Measurements from ENCODE around the gene MAB21L4.

The MAB21L4 gene

DNA sequence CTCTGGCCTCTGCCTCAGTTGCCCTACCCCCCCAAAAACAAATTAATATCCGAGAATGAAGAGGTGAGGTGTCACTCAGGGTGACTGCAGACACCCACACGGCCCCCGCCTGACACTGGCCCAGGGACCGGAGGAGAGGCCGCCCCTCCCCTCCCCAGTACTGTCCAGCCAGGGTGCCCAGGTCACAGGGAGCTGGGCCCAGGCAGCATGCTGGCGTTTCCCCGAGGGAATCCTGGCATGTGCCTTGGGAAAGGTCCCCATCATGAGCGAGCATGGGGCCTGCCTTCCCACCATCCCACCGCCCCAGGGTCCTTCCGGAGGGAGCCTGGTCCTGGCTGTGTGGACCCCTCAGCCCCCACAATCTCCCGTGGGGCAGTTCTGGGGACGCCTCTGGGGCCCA lies 3.0 kb downstream of the MAB21L4 start:
- DNase-seq, result no peak

DNA sequence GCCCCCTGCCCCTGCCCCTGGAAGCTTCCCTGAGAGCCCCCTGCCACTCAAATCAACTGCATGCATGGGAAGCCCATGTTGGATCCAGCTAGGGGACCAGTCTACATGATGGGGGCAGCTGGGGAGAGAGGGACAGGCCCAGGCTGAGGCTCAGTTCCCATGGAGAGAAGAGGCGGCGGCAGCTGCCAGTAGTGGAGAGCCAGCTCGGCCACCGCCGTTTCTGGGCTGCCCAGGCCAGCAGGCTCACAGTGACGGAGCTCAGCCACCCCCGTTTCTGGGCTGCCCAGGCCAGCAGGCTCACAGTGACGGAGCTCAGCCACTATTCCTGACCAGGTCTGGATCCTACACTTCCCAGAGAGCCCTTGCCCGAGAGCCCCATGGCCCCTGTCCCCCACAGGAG lies 3.6 kb downstream of the MAB21L4 start:
- DNase-seq, result no peak

DNA sequence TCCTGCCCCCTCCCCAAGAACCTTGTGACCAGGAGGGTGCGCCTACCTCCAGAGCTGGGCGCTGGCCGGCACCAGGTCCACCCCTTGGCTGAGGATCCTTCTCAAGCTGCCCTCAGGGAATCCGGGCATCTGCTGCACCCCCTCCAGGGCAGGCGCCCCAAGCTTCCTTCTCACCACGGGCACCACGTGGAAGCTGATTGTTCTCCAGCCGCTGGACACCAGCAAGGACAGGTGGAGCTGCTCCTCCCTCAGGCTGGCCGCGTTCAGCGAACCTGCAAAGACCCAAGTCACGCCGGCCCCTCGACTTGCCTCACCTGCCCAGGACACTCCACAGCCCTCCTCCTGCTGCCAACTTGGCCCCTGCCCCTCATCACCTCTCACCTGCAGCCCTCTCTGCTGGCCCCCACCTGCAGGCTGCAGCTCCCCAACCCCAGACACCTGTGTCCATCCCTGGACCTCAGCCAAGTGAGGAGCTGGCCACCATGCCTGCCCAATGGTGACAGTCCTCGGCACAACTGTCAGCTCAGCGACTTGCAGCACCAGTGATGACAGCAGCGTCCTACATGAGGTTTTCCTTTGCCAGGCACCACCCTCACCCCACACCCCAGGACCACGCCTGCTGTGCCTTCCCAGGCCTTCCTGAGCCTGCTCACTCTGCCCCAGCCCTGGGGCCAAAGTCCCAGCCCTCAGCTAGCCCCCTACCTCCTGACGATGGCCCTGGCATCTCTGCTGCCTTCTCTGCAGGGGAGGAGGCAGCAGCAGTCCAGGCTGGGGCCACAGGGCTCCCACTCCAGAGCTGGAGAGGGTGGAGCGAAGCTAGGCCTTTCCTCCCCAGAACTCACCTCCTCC lies 4.2 kb downstream of the MAB21L4 start:
- DNase-seq, result no peak

DNA sequence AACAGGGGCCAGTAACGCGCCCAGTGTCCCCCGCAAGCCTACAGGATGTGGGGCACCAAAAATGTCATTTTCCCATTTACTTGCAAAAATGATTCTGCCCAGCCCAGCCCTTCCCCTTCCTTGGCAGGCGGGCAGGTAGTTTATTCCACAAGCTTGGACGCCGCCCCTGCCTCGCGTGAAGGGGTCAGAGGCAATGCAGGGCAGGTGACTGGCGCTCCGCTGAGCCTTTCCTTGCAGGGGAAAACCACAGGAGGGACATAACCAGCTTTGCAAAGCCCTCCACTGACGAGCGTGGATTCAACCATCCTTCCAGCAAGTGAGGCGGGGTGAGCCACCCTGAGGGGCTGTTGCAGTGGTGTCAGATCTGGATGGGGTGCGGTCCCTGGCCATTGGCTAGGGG lies 5.3 kb downstream of the MAB21L4 start:
- no peak for DNase-seq

- DNase-seq, result no peak
Measured at GRCh38 chr2:240889601-240890560, 6.1 kb downstream of the MAB21L4 start.

DNA sequence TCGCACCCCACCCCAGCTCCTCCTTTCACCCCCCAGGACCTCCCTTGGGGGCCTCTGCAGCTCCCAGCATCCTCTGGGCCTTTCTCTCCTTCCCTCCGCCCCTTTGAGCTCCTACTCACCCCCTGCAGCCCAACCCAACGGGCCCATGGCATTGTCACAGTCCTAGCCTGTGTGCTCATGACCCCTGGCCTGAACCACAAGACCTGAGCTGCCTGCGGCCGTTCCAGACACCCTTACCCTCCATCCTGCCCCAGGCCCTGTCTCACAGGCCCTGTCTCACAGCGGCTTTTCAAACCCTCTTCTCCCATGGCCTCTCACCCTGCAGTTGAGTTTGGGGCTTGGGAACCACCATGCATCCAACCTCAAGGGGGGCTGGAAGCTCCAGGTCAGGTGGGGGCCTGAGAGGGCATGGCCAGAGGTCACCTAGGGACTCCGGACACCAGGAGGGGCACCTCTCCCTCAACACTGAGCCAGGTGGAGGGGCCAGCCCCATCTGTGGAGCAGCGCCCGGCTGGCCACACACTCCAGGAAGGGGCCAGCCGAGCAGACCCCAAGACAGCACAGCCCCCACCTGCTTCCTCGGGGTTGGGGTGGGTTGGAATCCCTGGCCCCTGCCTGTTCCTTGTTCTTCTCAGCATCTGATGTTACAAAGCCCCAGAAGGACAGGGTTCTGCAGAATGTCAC lies 6.9 kb downstream of the MAB21L4 start:
- no peak for DNase-seq

GRCh38 chr2:240888130-240888889 lies 7.6 kb downstream of the MAB21L4 start:
- DNase-seq, result no peak

GRCh38 chr2:240887631-240888030 lies 8.3 kb downstream of the MAB21L4 start:
- DNase-seq, result no peak

DNA sequence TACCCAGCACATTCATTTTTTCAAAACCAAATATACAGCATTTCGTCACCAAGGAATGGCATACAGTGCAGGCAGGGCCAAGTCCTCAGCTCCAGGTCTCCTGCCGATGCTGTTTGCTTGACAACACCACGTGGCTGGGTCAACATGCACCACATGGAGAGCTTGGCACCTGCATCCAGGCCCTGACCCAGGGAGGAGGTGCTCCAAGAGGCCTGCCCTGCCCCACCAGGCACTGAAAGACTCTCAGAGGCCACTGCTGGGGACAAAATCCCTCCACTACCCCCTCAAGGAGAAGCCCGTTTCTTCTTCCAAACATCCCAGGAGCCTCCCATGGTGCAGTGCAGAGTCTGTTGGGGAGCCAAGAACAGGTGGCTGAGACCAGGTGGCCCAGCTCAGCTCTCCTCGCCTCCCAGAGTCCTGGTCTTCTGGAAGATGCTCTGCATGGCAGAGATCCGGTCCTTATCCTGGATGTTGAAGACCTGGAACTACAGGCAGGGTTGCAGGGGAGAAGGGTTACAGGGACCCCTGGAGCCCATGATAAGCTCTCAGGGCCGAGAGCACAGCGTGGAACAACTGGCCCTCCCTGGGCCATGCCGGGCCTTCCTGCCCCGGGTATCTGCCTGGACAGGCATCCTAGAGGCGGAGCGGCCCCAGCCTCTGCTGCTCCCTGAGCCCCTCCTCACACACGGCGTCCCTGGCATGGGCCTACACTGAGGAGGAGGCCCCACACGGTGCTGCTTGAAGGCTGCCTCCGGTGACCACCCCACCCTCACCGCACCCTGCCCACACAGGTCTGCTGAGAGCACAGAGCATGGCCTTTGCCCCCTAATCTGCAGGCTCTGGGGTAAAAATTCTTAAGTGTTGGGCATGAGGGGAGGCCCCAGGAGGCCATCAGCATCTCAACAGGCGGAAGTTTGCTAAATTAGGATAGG lies 9.0 kb downstream of the MAB21L4 start:
- no peak for DNase-seq

DNA sequence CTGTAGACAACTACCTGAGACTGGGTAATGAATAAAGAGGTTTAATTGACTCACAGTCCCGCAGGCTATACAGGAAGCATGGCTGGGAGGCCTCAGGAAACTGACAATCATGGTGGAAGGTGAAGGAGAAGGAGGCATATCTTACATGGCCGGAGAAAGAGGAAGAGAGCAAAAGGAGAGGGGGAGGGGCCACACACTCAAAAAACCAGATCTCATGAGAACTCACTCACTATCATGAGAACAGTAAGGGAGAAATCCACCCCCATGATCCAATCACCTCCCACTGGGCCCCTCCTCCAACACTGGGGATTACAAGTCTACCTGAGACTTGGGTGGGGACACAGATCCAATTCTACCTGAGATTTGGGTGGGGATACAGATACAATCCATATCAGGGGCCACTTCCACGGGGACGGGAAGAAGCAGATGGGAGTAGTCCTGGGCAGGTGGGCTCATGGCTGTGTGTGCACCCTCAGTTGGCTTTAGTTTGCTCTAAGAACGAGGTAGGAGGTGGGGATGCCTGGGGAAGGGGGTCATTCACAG lies 9.9 kb downstream of the MAB21L4 start:
- no peak for DNase-seq

DNA sequence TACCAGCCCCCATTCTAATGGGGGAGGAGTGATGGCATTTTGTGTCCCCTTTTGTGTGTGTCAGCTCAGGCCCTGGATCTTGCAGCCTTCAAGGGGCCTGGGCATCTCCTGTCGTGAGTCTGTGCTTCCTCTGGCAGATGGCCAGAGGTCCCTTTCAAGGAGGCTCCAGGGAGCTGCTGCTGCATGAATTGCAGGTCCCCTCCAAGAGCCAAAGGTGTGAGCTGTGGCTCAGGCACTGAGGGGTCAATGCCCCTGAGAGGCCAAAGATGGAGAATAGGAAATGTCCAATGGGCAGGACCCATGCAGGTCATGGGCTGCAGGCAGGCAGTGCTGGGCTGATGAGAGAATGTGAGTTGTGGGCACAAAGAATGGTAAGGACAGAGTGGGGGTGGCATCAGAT lies 10.4 kb downstream of the MAB21L4 start:
- no peak for DNase-seq

GRCh38 chr2:240884745-240885144 lies 11.2 kb downstream of the MAB21L4 start:
- no peak for DNase-seq

- no peak for DNase-seq
Measured at GRCh38 chr2:240884221-240884620, 11.7 kb downstream of the MAB21L4 start.

DNA sequence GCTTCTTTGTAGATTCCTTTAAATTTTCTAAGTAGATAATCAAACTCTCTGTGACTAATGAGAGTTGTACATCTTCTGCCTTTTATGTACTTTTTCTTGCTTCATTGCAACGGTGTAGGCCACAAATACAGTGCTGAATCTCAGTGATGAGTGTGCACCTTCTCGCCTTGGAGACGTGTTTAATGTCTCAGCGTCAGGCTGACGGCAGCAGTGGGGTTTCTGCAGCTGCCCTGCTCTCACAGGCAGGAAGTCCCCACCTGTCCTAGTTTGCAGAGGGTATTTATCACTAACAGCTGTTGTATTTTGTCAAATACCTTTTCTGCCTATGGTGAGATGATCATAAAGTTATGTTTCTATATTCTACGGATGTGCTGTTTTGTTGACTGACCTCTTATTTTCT lies 14.0 kb downstream of the MAB21L4 start:
- DNase-seq, result peak; percentile 51

- DNase-seq, result no peak
Measured at GRCh38 chr2:240879105-240879504, 16.9 kb downstream of the MAB21L4 start.

DNA sequence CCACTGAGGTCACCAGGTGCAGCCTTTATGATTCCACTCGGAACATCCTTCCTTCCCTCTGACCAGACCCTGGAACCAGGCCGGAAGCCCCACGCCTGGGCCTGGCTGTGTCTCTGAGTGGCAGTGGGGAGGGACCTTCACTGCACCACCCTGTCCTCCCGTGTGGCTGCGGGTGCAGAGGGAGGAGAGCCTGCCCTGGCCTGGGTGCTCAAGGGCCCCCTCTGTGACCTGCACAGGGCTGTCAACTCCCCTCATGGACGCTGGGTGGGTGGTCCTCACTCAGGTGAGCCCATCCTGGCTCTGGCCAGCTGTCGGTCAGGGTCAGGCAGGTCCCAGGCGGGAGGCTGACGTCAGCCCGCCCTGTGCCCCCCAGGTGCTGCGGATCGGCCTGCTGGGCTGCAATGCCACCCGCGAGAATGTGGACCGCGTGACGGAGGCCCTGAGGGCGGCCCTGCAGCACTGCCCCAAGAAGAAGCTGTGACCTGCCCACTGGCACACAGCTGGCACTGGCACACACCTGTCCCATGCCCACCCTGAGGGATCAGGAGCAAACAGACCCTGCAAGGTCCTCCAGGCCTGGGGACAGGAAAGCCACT lies 17.5 kb downstream of the MAB21L4 start:
- DNase-seq, result no peak

- no peak for DNase-seq
Measured at GRCh38 chr2:240877460-240878340, 18.3 kb downstream of the MAB21L4 start.

GRCh38 chr2:240876475-240877251 lies 19.3 kb downstream of the MAB21L4 start:
- DNase-seq, result no peak

DNA sequence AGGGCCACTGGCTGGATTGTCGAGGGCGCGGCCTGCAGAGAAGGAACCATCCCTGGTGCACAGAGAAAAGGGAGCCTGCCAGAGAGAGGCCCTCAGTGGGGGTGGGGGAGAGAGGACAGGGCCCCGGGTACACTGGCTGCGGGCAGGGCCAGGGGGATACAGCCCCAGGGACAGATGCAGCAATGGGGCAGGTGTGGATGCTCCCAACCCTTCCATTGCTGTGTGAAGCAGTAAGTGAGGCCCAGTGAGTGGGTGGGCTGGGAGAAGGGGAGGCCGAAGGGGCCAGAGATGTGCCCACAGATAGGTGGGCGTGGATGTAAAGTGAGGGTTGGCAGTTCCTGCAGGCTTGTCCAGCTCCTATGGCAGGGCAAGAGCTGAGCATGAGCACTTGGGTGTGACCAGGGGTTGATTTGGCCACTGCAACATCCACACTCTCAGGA lies 19.9 kb downstream of the MAB21L4 start:
- no peak for DNase-seq

All from NCI-H1105 (cell line).